ENCODE measurements around the gene EPHB3.
A peak's percentile ranks its signal among the peaks of the same experiment; 100 is the strongest.

The EPHB3 gene

GRCh38 chr3:184543843-184544512 lies 17.6 kb upstream of the EPHB3 start:
- DNase-seq: peak; percentile 65

- no peak for DNase-seq
Observed at GRCh38 chr3:184544513-184544861, 17.1 kb upstream of the EPHB3 start.

- no peak for DNase-seq
Observed at GRCh38 chr3:184545769-184546168, 15.8 kb upstream of the EPHB3 start.

GRCh38 chr3:184546252-184546651 lies 15.3 kb upstream of the EPHB3 start:
- DNase-seq: no peak

- DNase-seq: no peak
Observed at GRCh38 chr3:184549796-184550577, 11.6 kb upstream of the EPHB3 start.

- no peak for DNase-seq
Observed at GRCh38 chr3:184551103-184551502, 10.5 kb upstream of the EPHB3 start.

GRCh38 chr3:184551614-184552256 lies 9.8 kb upstream of the EPHB3 start:
- DNase-seq: no peak

GRCh38 chr3:184552296-184552695 lies 9.3 kb upstream of the EPHB3 start:
- no peak for DNase-seq

GRCh38 chr3:184552863-184553262 lies 8.7 kb upstream of the EPHB3 start:
- DNase-seq: no peak

- DNase-seq: no peak
Observed at GRCh38 chr3:184553385-184553784, 8.2 kb upstream of the EPHB3 start.

- no peak for DNase-seq
Observed at GRCh38 chr3:184554461-184554860, 7.1 kb upstream of the EPHB3 start.

- no peak for DNase-seq
Observed at GRCh38 chr3:184556582-184557347, 4.8 kb upstream of the EPHB3 start.

- no peak for DNase-seq
Observed at GRCh38 chr3:184557348-184557950, 4.1 kb upstream of the EPHB3 start.

GRCh38 chr3:184558726-184559125 lies 2.9 kb upstream of the EPHB3 start:
- no peak for DNase-seq

- peak; percentile 52 for DNase-seq
Observed at GRCh38 chr3:184559336-184559735, 2.2 kb upstream of the EPHB3 start.

GRCh38 chr3:184560531-184560930 lies 1.1 kb upstream of the EPHB3 start:
- no peak for DNase-seq

- DNase-seq: no peak
Observed at GRCh38 chr3:184561913-184562877, 610 bp downstream of the EPHB3 start.

GRCh38 chr3:184562878-184563560 lies 1.4 kb downstream of the EPHB3 start:
- DNase-seq: no peak

GRCh38 chr3:184563561-184563925 lies 2.0 kb downstream of the EPHB3 start:
- DNase-seq: no peak

GRCh38 chr3:184563941-184564684 lies 2.5 kb downstream of the EPHB3 start:
- DNase-seq: no peak

Measured in NCI-H748 treated with DMSO at 0.1 percent for 48 hours (cell line).